ENCODE data around the gene CAP2.

GRCh38 chr6:17494919-17495318 lies 101.5 kb downstream of the CAP2 start:
- TF ChIP-seq SUZ12 (IDR thresholded peaks at IDR 0.05; ENCODE audit: extremely low read depth, insufficient read depth, insufficient read length) (no peak), YY1 (IDR thresholded peaks at IDR 0.05; ENCODE audit: insufficient read depth, insufficient read length) (no peak), ZNF274 (IDR thresholded peaks at IDR 0.05; ENCODE audit: low read depth, low read length) (no peak)
